ENCODE measurements around the gene TTC33. TPM values are rescaled to one million over a fixed set of nuclear protein-coding genes. Genes with fewer than 3 reads are reported as not detected.

The TTC33 gene
- total and polyA plus RNA-seq, 7 donors = 11.0 to 38.5 (median 25.3) TPM

GRCh38 chr5:40675396-40676133 lies 80.2 kb downstream of the TTC33 start:
- Histone ChIP-seq H3K4me1 (peaks cover 3% of the 10 kb centered on the region), H3K27ac (no peak overlapping the region), H3K36me3 (ENCODE audit: insufficient read depth in 1 of 2, low read depth in 1 of 2) (no peaks in the 10 kb centered on the region), H3K4me3 (no peak overlapping the region), H3K27me3 (ENCODE audit: insufficient read depth in 3 of 3, low read length in 2 of 3) (peaks cover 0 to 21% (median 2%) of the 10 kb centered on the region in 3 donors), H3K9me3 (no peaks in the 10 kb centered on the region)
- 88 to 95% (median 90%) methylated on average over 7 of the region's 7 CpGs for WGBS, 3 donors
- no peak for ATAC-seq
- no peak for TF ChIP-seq CTCF (IDR thresholded peaks at IDR 0.05)
- intact Hi-C loops (cut with DNase I) = no loop called here
- no peak for DNase-seq

- Histone ChIP-seq H3K36me3 (ENCODE audit: insufficient read depth in 1 of 2, low read depth in 1 of 2) (no peaks in the 10 kb centered on the region), H3K4me1 (peaks cover 3% of the 10 kb centered on the region), H3K27me3 (ENCODE audit: insufficient read depth in 3 of 3, low read length in 2 of 3) (peaks cover 0 to 14% (median 0%) of the 10 kb centered on the region in 3 donors), H3K9me3 (no peaks in the 10 kb centered on the region), H3K27ac (no peak overlapping the region), H3K4me3 (no peak overlapping the region)
- DNase-seq (no peak), ATAC-seq (no peak)
- no peak for TF ChIP-seq CTCF (IDR thresholded peaks at IDR 0.05)
- whole genome bisulfite sequencing, 3 donors = 95 to 97% (median 96%) methylated on average over 6 of the region's 6 CpGs
- intact Hi-C loops (cut with DNase I) = no loop called here
These were observed 81.0 kb downstream of the TTC33 start for GRCh38 chr5:40674661-40675235.

GRCh38 chr5:40672425-40672824 lies 83.3 kb downstream of the TTC33 start:
- TF ChIP-seq CTCF (IDR thresholded peaks at IDR 0.05) = no peak
- no peak overlapping the region for H3K27ac ChIP-seq
- 33 to 48% (median 38%) methylated on average over 4 of the region's 4 CpGs for WGBS, 3 donors
- H3K9me3 ChIP-seq = no peaks in the 10 kb centered on the region
- peaks cover 0 to 10% (median 0%) of the 10 kb centered on the region in 3 donors for H3K27me3 ChIP-seq (ENCODE audit: insufficient read depth in 3 of 3, low read length in 2 of 3)
- H3K4me3 ChIP-seq = no peak overlapping the region
- no peaks in the 10 kb centered on the region for H3K36me3 ChIP-seq (ENCODE audit: insufficient read depth in 1 of 2, low read depth in 1 of 2)
- intact Hi-C loops (cut with DNase I) = no loop called here
- ATAC-seq (peak in 1 of 4 donors; percentile 32), DNase-seq (no peak)
- peaks cover 2% of the 10 kb centered on the region for H3K4me1 ChIP-seq

GRCh38 chr5:40669606-40670390 lies 86.0 kb downstream of the TTC33 start:
- Histone ChIP-seq H3K27ac (no peak overlapping the region), H3K27me3 (ENCODE audit: insufficient read depth in 3 of 3, low read length in 2 of 3) (no peaks in the 10 kb centered on the region), H3K4me1 (no peaks in the 10 kb centered on the region), H3K9me3 (no peaks in the 10 kb centered on the region), H3K36me3 (ENCODE audit: insufficient read depth in 1 of 2, low read depth in 1 of 2) (no peaks in the 10 kb centered on the region), H3K4me3 (no peak overlapping the region)
- 78 to 85% (median 79%) methylated on average over 6 of the region's 6 CpGs for WGBS, 3 donors
- no peak for ATAC-seq
- intact Hi-C loops (cut with DNase I) = no loop called here
- DNase-seq = no peak
- no peak for TF ChIP-seq CTCF (IDR thresholded peaks at IDR 0.05)

All from psoas muscle (tissue), 8 donors.